DOHH2 (cell line): ENCODE results near the gene PRELID1.

ENCODE experiments used
- H3F3A ChIP-seq: fragments of 200-600 bp; sonication (generic), shearing (Covaris generic); 2 replicates; pipeline ENCODE4 v1.6.0; 2016; ENCODE audit warnings: antibody characterized with exemption, mild to moderate bottlenecking; ENCODE audit not compliant: control insufficient read depth, insufficient read depth
- H3K27ac ChIP-seq: fragments of 200-600 bp; sonication (generic); 2 replicates; pipeline ENCODE4 v1.5.1; 2014; ENCODE audit warnings: low read depth, mild to moderate bottlenecking, low read length, moderate library complexity
- H3K27me3 ChIP-seq: fragments of 200-600 bp; sonication (generic); 2 replicates; pipeline ENCODE4 v1.6.1; 2014; ENCODE audit warnings: mild to moderate bottlenecking, low read length, mixed read lengths; ENCODE audit not compliant: control insufficient read depth
- H3K36me3 ChIP-seq: fragments of 200-600 bp; sonication (generic); 2 replicates; pipeline ENCODE4 v1.6.1; 2014; ENCODE audit warnings: mild to moderate bottlenecking, low read length, moderate library complexity, mixed read lengths; ENCODE audit not compliant: control insufficient read depth
- H3K4me1 ChIP-seq: fragments of 200-600 bp; sonication (generic); 2 replicates; pipeline ENCODE4 v1.6.1; 2014; ENCODE audit warnings: mild to moderate bottlenecking, low read length, mixed read lengths; ENCODE audit not compliant: control insufficient read depth
- H3K4me2 ChIP-seq: fragments of 200-600 bp; sonication (generic); 2 replicates; pipeline ENCODE4 v1.6.0; 2014; ENCODE audit warnings: mild to moderate bottlenecking, low read length, moderate library complexity
- H3K4me3 ChIP-seq: fragments of 200-600 bp; sonication (generic); 2 replicates; pipeline ENCODE4 v1.5.1; 2014; ENCODE audit warnings: mild to moderate bottlenecking, low read length, mixed read lengths
- H3K79me2 ChIP-seq: fragments of 200-600 bp; sonication (generic); 2 replicates; pipeline ENCODE4 v1.6.1; 2014; ENCODE audit warnings: mild to moderate bottlenecking, low read length, mixed read lengths; ENCODE audit not compliant: control insufficient read depth
- H3K9me2 ChIP-seq: fragments of 200-600 bp; sonication (generic); replicated peaks from 2 replicates; pipeline ENCODE4 v1.6.1; 2014; ENCODE audit warnings: mild to moderate bottlenecking, low read length, mixed read lengths; ENCODE audit not compliant: control insufficient read depth
- H3K9me3 ChIP-seq: fragments of 200-600 bp; sonication (generic); 2 replicates; pipeline ENCODE4 v1.6.1; 2014; ENCODE audit warnings: antibody characterized with exemption, low read length, mixed read lengths; ENCODE audit not compliant: control insufficient read depth, insufficient read depth
- H4K20me1 ChIP-seq: fragments of 200-600 bp; sonication (generic); 2 replicates; pipeline ENCODE4 v1.6.0; 2014; ENCODE audit warnings: low read depth, mild to moderate bottlenecking, antibody characterized with exemption, low read length, moderate library complexity; ENCODE audit not compliant: control insufficient read depth, insufficient read depth
- EZH2phosphoT487 ChIP-seq: fragments of 200-600 bp; sonication (generic); IDR thresholded peaks from 2 replicates; pipeline ENCODE4 v1.6.1; 2017; ENCODE audit warnings: borderline replicate concordance, mild to moderate bottlenecking, antibody characterized with exemption, low read length, moderate library complexity, mixed read lengths
- TF ChIP-seq, protein P1 (sequence below): fragments of 200-600 bp; sonication (generic); IDR thresholded peaks from one replicate; pipeline ENCODE4 v1.5.1; 2014; ENCODE audit warnings: antibody characterized with exemption, mild to moderate bottlenecking, low read depth, low read length; ENCODE audit not compliant: poor library complexity, severe bottlenecking

Gene PRELID1

GRCh38 chr5:177316005-177316404 lies 12.4 kb downstream of the PRELID1 start:
- H3K9me2 ChIP-seq: no peaks in the 10 kb centered on the region
- H3K27me3 ChIP-seq: no peaks in the 10 kb centered on the region
- H3K4me2 ChIP-seq: no peak overlapping the region
- 0 out of 2 replicates have a peak, but pooled peaks cover 2% of the 10 kb centered on the region for H3F3A ChIP-seq
- no peak overlapping the region for H3K4me3 ChIP-seq
- H4K20me1 ChIP-seq: no peaks in the 10 kb centered on the region
- peaks cover 5% of the 10 kb centered on the region for H3K79me2 ChIP-seq
- H3K9me3 ChIP-seq: peaks cover 9% of the 10 kb centered on the region
- peaks cover 19% of the 10 kb centered on the region for H3K4me1 ChIP-seq
- H3K27ac ChIP-seq: no peak overlapping the region
- H3K36me3 ChIP-seq: peaks cover 14% of the 10 kb centered on the region
- TF ChIP-seq, protein P1, sequence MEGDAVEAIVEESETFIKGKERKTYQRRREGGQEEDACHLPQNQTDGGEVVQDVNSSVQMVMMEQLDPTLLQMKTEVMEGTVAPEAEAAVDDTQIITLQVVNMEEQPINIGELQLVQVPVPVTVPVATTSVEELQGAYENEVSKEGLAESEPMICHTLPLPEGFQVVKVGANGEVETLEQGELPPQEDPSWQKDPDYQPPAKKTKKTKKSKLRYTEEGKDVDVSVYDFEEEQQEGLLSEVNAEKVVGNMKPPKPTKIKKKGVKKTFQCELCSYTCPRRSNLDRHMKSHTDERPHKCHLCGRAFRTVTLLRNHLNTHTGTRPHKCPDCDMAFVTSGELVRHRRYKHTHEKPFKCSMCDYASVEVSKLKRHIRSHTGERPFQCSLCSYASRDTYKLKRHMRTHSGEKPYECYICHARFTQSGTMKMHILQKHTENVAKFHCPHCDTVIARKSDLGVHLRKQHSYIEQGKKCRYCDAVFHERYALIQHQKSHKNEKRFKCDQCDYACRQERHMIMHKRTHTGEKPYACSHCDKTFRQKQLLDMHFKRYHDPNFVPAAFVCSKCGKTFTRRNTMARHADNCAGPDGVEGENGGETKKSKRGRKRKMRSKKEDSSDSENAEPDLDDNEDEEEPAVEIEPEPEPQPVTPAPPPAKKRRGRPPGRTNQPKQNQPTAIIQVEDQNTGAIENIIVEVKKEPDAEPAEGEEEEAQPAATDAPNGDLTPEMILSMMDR: no peak
- TF ChIP-seq EZH2phosphoT487: no peak

GRCh38 chr5:177317959-177318377 lies 14.4 kb downstream of the PRELID1 start:
- H3K9me3 ChIP-seq: peaks cover 9% of the 10 kb centered on the region
- H3K27ac ChIP-seq: no peak overlapping the region
- H3K4me2 ChIP-seq: no peak overlapping the region

DNA sequence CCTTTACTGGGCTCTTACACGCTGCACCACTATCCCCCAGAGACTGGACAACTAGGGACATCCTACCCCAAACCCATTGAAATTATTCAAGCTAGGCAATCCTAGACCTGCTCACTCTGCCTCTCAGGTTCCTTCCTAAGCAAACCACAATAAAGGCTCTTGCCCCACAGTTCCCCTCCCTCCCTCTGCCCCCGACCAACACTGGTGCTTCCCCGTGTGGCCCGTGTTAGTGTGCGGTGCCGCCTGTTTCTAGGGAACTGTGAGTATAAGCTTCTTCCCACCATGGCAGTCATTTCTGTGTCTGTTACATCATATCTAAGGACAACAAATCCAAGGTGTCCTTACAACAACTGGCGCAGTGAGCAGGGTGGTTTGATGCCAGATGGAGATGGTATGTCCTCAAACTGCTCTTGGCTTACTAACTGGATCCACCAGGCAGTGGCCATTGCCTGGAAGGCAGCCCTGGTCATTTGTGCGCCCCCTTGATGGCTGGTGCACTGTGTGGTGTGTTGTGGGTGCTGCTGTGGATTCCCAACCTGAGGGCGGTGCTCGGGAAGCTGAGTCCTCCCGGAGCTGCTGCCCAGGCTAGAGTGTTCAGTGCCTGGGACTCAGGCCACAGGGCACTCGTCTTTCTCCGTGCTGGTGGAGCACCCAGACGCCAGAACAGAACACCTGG lies 16.5 kb downstream of the PRELID1 start:
- no peak overlapping the region for H3K4me3 ChIP-seq
- TF ChIP-seq, protein P1: no peak
- TF ChIP-seq EZH2phosphoT487: no peak

More at GRCh38 chr5:177317959-177318377, 14.4 kb downstream of the PRELID1 start:
- no peaks in the 10 kb centered on the region for H3K9me2 ChIP-seq
- H3K79me2 ChIP-seq: no peaks in the 10 kb centered on the region
- H4K20me1 ChIP-seq: no peaks in the 10 kb centered on the region
- no peaks in the 10 kb centered on the region for H3K27me3 ChIP-seq
- H3K4me3 ChIP-seq: no peak overlapping the region
- H3F3A ChIP-seq: peaks cover 3% of the 10 kb centered on the region; the same call in 1 of the 2 replicates
- peaks cover 8% of the 10 kb centered on the region for H3K36me3 ChIP-seq
- TF ChIP-seq, protein P1: peak; percentile 95
- no peak for TF ChIP-seq EZH2phosphoT487
- peaks cover 15% of the 10 kb centered on the region for H3K4me1 ChIP-seq

More for the DNA sequence above, 16.5 kb downstream of the PRELID1 start:
- Histone ChIP-seq H3K27me3 (no peaks in the 10 kb centered on the region), H3K9me2 (no peaks in the 10 kb centered on the region), H3F3A (peaks cover 6% of the 10 kb centered on the region; the same call in 1 of the 2 replicates), H3K79me2 (no peaks in the 10 kb centered on the region), H3K36me3 (peaks cover 8% of the 10 kb centered on the region), H3K27ac (no peak overlapping the region), H3K9me3 (peaks cover 9% of the 10 kb centered on the region), H3K4me1 (peaks cover 7% of the 10 kb centered on the region), H3K4me2 (no peak overlapping the region), H4K20me1 (no peaks in the 10 kb centered on the region)
